ENCODE results near the gene TGFBR1. TPM values are rescaled to one million over a fixed set of nuclear protein-coding genes. Genes with fewer than 3 reads are reported as not detected.

The TGFBR1 gene
- total RNA-seq, 1 donor, result 51.0 TPM

GRCh38 chr9:99144966-99145365 lies 40.1 kb downstream of the TGFBR1 start:
- TF ChIP-seq CTCF (IDR thresholded peaks at IDR 0.05; ENCODE audit: insufficient read depth, low read depth, low read length), result no peak
- DNase-seq (ENCODE audit: low read depth), result no peak

GRCh38 chr9:99146574-99146973 lies 41.7 kb downstream of the TGFBR1 start:
- TF ChIP-seq CTCF (IDR thresholded peaks at IDR 0.05; ENCODE audit: insufficient read depth, low read depth, low read length), result no peak
- DNase-seq (ENCODE audit: low read depth), result no peak
- no peak overlapping the region for H3K4me3 ChIP-seq (ENCODE audit: low read depth, low read length)

More at GRCh38 chr9:99144966-99145365, 40.1 kb downstream of the TGFBR1 start:
- no peak overlapping the region for H3K4me3 ChIP-seq (ENCODE audit: low read depth, low read length)

GRCh38 chr9:99147177-99147576 lies 42.3 kb downstream of the TGFBR1 start:
- TF ChIP-seq CTCF (IDR thresholded peaks at IDR 0.05; ENCODE audit: insufficient read depth, low read depth, low read length), result no peak
- no peak for DNase-seq (ENCODE audit: low read depth)
- no peak overlapping the region for H3K4me3 ChIP-seq (ENCODE audit: low read depth, low read length)

GRCh38 chr9:99150451-99151171 lies 45.7 kb downstream of the TGFBR1 start:
- DNase-seq (ENCODE audit: low read depth), result no peak
- no peak overlapping the region for H3K4me3 ChIP-seq (ENCODE audit: low read depth, low read length)
- TF ChIP-seq CTCF (IDR thresholded peaks at IDR 0.05; ENCODE audit: insufficient read depth, low read depth, low read length), result no peak

GRCh38 chr9:99154356-99154755 lies 49.4 kb downstream of the TGFBR1 start:
- no peak for DNase-seq (ENCODE audit: low read depth)

GRCh38 chr9:99155736-99156135 lies 50.8 kb downstream of the TGFBR1 start:
- DNase-seq (ENCODE audit: low read depth), result no peak
- H3K4me3 ChIP-seq (ENCODE audit: low read depth, low read length), result no peak overlapping the region
- TF ChIP-seq CTCF (IDR thresholded peaks at IDR 0.05; ENCODE audit: insufficient read depth, low read depth, low read length), result no peak

More at GRCh38 chr9:99154356-99154755, 49.4 kb downstream of the TGFBR1 start:
- no peak overlapping the region for H3K4me3 ChIP-seq (ENCODE audit: low read depth, low read length)
- TF ChIP-seq CTCF (IDR thresholded peaks at IDR 0.05; ENCODE audit: insufficient read depth, low read depth, low read length), result no peak

GRCh38 chr9:99158629-99159028 lies 53.7 kb downstream of the TGFBR1 start:
- no peak for TF ChIP-seq CTCF (IDR thresholded peaks at IDR 0.05; ENCODE audit: insufficient read depth, low read depth, low read length)
- DNase-seq (ENCODE audit: low read depth), result no peak
- H3K4me3 ChIP-seq (ENCODE audit: low read depth, low read length), result no peak overlapping the region

Data from fibroblast of villous mesenchyme (primary cell).